ENCODE data around the gene LXN. TPM values are rescaled to one million over a fixed set of nuclear protein-coding genes. Genes with fewer than 3 reads are reported as not detected.

Gene LXN
- total RNA-seq, 2 experiments from 2014 or later: 2.1 to 3.0 TPM

GRCh38 chr3:158652463-158652862 lies 20.0 kb downstream of the LXN start:
- ChIA-PET POLR2A (no interaction called here), CTCF (interaction anchor here (1.0 kb wide), 1 partner anchor 139 kb away, joined by 3 read pairs; no protein-coding TSS in a partner anchor)
- Mint-ChIP-seq H3K9me3 (no peaks in the 10 kb centered on the region), H3K27me3 (no peaks in the 10 kb centered on the region), H3K4me1 (ENCODE audit: low read depth) (peaks cover 15% of the 10 kb centered on the region), H3K4me3 (no peak overlapping the region), H3K27ac (no peak overlapping the region), H3K36me3 (ENCODE audit: low read depth) (peaks cover 84% of the 10 kb centered on the region)
- Histone ChIP-seq H3K9me3 (ENCODE audit: control insufficient read depth in 1 of 2, insufficient read depth in 1 of 2, low read length in 2 of 2) (no peaks in the 10 kb centered on the region), H3K27ac (ENCODE audit: low read depth in 1 of 2, low read length in 2 of 2) (no peak overlapping the region), H3K36me3 (ENCODE audit: insufficient read depth, low read length) (peaks cover 61% of the 10 kb centered on the region), H3K27me3 (ENCODE audit: control insufficient read depth in 1 of 2, insufficient read depth in 2 of 2, low read length in 2 of 2) (no peaks in the 10 kb centered on the region), H3K4me3 (ENCODE audit: low read length) (no peak overlapping the region), H3K4me1 (ENCODE audit: insufficient read depth, low read length) (no peaks in the 10 kb centered on the region)
- DNase-seq: no peak
- ATAC-seq (ENCODE audit: poor library complexity): no peak
- no peak for TF ChIP-seq CTCF (IDR thresholded peaks at IDR 0.05)
- intact Hi-C loops (cut with DNase I, micrococcal nuclease): no loop called here

DNA sequence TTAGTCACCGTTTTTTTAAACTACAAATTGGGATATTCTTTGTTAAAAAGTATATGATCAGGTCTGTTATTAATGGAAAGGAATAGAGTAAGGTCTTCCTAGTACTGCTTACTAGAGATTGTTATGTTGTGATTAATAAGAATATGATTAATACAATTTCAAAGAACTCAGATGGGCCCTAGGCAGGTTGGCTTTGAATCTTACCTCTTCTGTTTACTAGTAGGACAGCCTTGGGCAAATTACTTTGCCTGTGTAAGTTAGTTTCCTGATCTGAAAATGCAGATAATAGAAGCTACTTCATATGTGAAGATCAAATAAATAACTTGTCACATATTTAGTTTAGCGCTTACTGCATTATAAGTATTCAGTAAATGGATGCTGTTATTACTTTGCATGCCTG lies 21.3 kb downstream of the LXN start:
- peaks cover 87% of the 10 kb centered on the region for H3K36me3 Mint-ChIP-seq (ENCODE audit: low read depth)
- ChIA-PET CTCF (interaction anchor here (1.0 kb wide), 1 partner anchor 140 kb away, joined by 3 read pairs; no protein-coding TSS in a partner anchor), POLR2A (no interaction called here)
- H3K9me3 Mint-ChIP-seq: no peaks in the 10 kb centered on the region
- no peaks in the 10 kb centered on the region for H3K9me3 ChIP-seq (ENCODE audit: control insufficient read depth in 1 of 2, insufficient read depth in 1 of 2, low read length in 2 of 2)
- intact Hi-C loops (cut with DNase I, micrococcal nuclease): no loop called here
- no peaks in the 10 kb centered on the region for H3K27me3 Mint-ChIP-seq
- no peak overlapping the region for H3K4me3 Mint-ChIP-seq
- DNase-seq: no peak
- H3K4me1 Mint-ChIP-seq (ENCODE audit: low read depth): peaks cover 26% of the 10 kb centered on the region
- no peak for TF ChIP-seq CTCF (IDR thresholded peaks at IDR 0.05)
- H3K36me3 ChIP-seq (ENCODE audit: insufficient read depth, low read length): peaks cover 65% of the 10 kb centered on the region
- H3K4me1 ChIP-seq (ENCODE audit: insufficient read depth, low read length): no peaks in the 10 kb centered on the region
- ATAC-seq (ENCODE audit: poor library complexity): no peak
- H3K27ac ChIP-seq (ENCODE audit: low read depth in 1 of 2, low read length in 2 of 2): no peak overlapping the region
- H3K27ac Mint-ChIP-seq: no peak overlapping the region
- no peak overlapping the region for H3K4me3 ChIP-seq (ENCODE audit: low read length)
- H3K27me3 ChIP-seq (ENCODE audit: control insufficient read depth in 1 of 2, insufficient read depth in 2 of 2, low read length in 2 of 2): no peaks in the 10 kb centered on the region

DNA sequence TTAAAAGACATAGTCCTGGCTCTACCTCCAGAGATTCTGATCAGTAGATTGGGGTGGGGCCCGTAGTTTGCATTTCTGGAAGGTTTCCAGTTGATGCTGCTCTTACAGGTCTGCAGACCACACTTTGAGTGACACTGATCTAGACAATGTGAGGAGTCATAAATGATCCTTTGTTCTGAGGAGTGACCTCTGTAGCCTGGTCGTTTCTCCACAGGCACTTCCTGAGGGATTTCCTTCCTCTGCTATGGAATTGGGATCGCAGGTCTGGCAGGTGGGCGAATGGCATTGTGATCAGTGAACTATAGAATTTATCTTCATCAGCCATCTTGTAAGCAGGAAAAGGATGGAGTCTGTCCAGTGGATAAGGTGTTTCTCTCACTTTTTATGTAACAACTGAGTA lies 22.7 kb downstream of the LXN start:
- no peak for DNase-seq
- H3K27me3 ChIP-seq (ENCODE audit: control insufficient read depth in 1 of 2, insufficient read depth in 2 of 2, low read length in 2 of 2): no peaks in the 10 kb centered on the region
- intact Hi-C loops (cut with DNase I, micrococcal nuclease): loop anchor here in 1 of 2 experiments (2.0 to 10.0 kb wide), 4 partner anchors 19 to 1915 kb away; partner anchors contain the start of genes KPNA4 and RSRC1
- Mint-ChIP-seq H3K4me1 (ENCODE audit: low read depth) (peaks cover 40% of the 10 kb centered on the region), H3K4me3 (no peak overlapping the region), H3K36me3 (ENCODE audit: low read depth) (peaks cover 78% of the 10 kb centered on the region), H3K9me3 (no peaks in the 10 kb centered on the region), H3K27me3 (no peaks in the 10 kb centered on the region), H3K27ac (no peak overlapping the region)
- no peak overlapping the region for H3K4me3 ChIP-seq (ENCODE audit: low read length)
- TF ChIP-seq CTCF (IDR thresholded peaks at IDR 0.05): no peak
- ChIA-PET POLR2A (no interaction called here), CTCF (no interaction called here)
- H3K36me3 ChIP-seq (ENCODE audit: insufficient read depth, low read length): peaks cover 58% of the 10 kb centered on the region
- peaks cover 3% of the 10 kb centered on the region for H3K4me1 ChIP-seq (ENCODE audit: insufficient read depth, low read length)
- ATAC-seq (ENCODE audit: poor library complexity): no peak
- H3K27ac ChIP-seq (ENCODE audit: low read depth in 1 of 2, low read length in 2 of 2): no peak overlapping the region
- no peaks in the 10 kb centered on the region for H3K9me3 ChIP-seq (ENCODE audit: control insufficient read depth in 1 of 2, insufficient read depth in 1 of 2, low read length in 2 of 2)
